Thyroid gland (tissue), 4 donors: ENCODE results near the gene VAMP5. TPM values are rescaled to one million over a fixed set of nuclear protein-coding genes. Genes with fewer than 3 reads are reported as not detected.
A peak's percentile ranks its signal among the peaks of the same experiment; 100 is the strongest.
"Not testable (repeated sequence)": the region's sequence is repeated elsewhere in the genome, so short reads cannot be mapped to it uniquely, and the experiment has no call there.

Experiments used
- DNase-seq, 2 donors: peaks; one replicate each; pipeline ENCODE4 v3.0.0-alpha.2; 2019
- H3K27ac ChIP-seq, 3 donors: fragments of 200-600 bp; sonication (generic); 1 replicate in 2 of 3; 2 replicates in 1 of 3; pipeline ENCODE4 v1.5.1; 2016 to 2019; ENCODE audit warnings: mild to moderate bottlenecking in 1 of 3, moderate library complexity in 1 of 3
- H3K27me3 ChIP-seq: fragments of 200-600 bp; sonication (generic); one replicate; pipeline ENCODE4 v1.5.1; 2019
- H3K36me3 ChIP-seq, 2 donors: fragments of 200-600 bp; sonication (generic); one replicate each; pipeline ENCODE4 v1.5.1; 2016 to 2019
- H3K4me1 ChIP-seq, 2 donors: fragments of 200-600 bp; sonication (generic); one replicate each; pipeline ENCODE4 v1.5.1; 2017 to 2019
- H3K4me3 ChIP-seq, 3 donors: fragments of 200-600 bp; sonication (generic); replicated peaks in 1 of 3; 1 replicate in 2 of 3; 2 replicates in 1 of 3; pipeline ENCODE4 v1.5.1; 2016; ENCODE audit warnings: mild to moderate bottlenecking in 1 of 3
- H3K9me3 ChIP-seq: fragments of 200-600 bp; sonication (generic); one replicate; pipeline ENCODE4 v1.5.1; 2017
- CTCF ChIP-seq, 6 experiments: fragments of 200-600 bp in 3 of 6; fragments of 450-650 bp in 3 of 6; sonication (generic) in 3 of 6; IDR thresholded peaks; one replicate each; pipeline ENCODE4 v1.5.1; 2016 to 2019; ENCODE audit warnings: antibody characterized with exemption in 6 of 6, mild to moderate bottlenecking in 2 of 6, inconsistent platforms in 1 of 6, moderate library complexity in 1 of 6
- POLR2A ChIP-seq, 2 donors: fragments of 450-650 bp; IDR thresholded peaks; one replicate each; pipeline ENCODE4 v1.6.1; 2017; ENCODE audit warnings: antibody characterized with exemption in 2 of 2, mild to moderate bottlenecking in 2 of 2, moderate library complexity in 1 of 2
- WGBS, 2 donors: methylation state at CpG; one replicate each; pipeline ENCODE4 v1.1.5; 2017; 5-methylcytosine and 5-hydroxymethylcytosine counted together
- intact Hi-C: fragments of 100-400 bp; cut with DNase I; formaldehyde crosslinking; loops from one replicate; pipeline ENCODE4 v1.15.1; 2023
- total RNA-seq, 4 donors: library from RNA; depleted of rRNA; stranded (reverse); fragments of >200 nt; gene quantifications; one replicate each; pipeline ENCODE4 v1.2.3, GENCODE V29; 2016

The VAMP5 gene
- total RNA-seq, 4 donors from 2014 or later = 13.6 to 41.3 (median 20.7) TPM

GRCh38 chr2:85541753-85542457 is 42.3 kb upstream of the VAMP5 start:
- intact Hi-C loops = loop anchor here (10.0 kb wide), 1 partner anchor 217 kb away; the partner anchor contains the start of gene TGOLN2
- H3K27me3 ChIP-seq = no peaks in the 10 kb centered on the region
- no peaks in the 10 kb centered on the region for H3K9me3 ChIP-seq
- WGBS, 2 donors = 45 to 52% methylated on average over 5 of the region's 5 CpGs
- H3K27ac ChIP-seq = peak overlapping the region; percentile 97 to 100 (median 98)
- TF ChIP-seq POLR2A (IDR thresholded peaks at IDR 0.05) (no peak), CTCF (IDR thresholded peaks at IDR 0.05) (no peak)
- H3K4me3 ChIP-seq = peak overlapping the region in 1 of 3 donors; percentile 94
- DNase-seq = peak; percentile 23 to 39
- H3K4me1 ChIP-seq = peaks cover 31 to 35% of the 10 kb centered on the region in 2 donors
- H3K36me3 ChIP-seq = peaks cover 54 to 60% of the 10 kb centered on the region in 2 donors

GRCh38 chr2:85542777-85543176 is 41.5 kb upstream of the VAMP5 start:
- peaks cover 25 to 28% of the 10 kb centered on the region in 2 donors for H3K4me1 ChIP-seq
- 85 to 88% methylated on average over 4 of the region's 4 CpGs for WGBS, 2 donors

GRCh38 chr2:85544254-85544691 is 40.0 kb upstream of the VAMP5 start:
- H3K4me3 ChIP-seq, DNase-seq, H3K9me3 ChIP-seq, H3K27me3 ChIP-seq: not testable (repeated sequence)
- Histone ChIP-seq H3K36me3 (peaks cover 54 to 60% of the 10 kb centered on the region in 2 donors), H3K27ac (peak overlapping the region in 1 of 3 donors; percentile 41), H3K4me1 (peaks cover 25 to 28% of the 10 kb centered on the region in 2 donors)
- WGBS, 2 donors = 83 to 93% methylated on average over 3 of the region's 3 CpGs
- intact Hi-C loops = loop anchor here (10.0 kb wide), 1 partner anchor 219 kb away; the partner anchor contains the start of gene TGOLN2

More at GRCh38 chr2:85542777-85543176, 41.5 kb upstream of the VAMP5 start:
- H3K27me3 ChIP-seq = no peaks in the 10 kb centered on the region
- intact Hi-C loops = loop anchor here (10.0 kb wide), 1 partner anchor 218 kb away; the partner anchor contains the start of gene TGOLN2
- H3K4me3 ChIP-seq = no peak overlapping the region
- no peak for TF ChIP-seq POLR2A (IDR thresholded peaks at IDR 0.05)
- no peak for TF ChIP-seq CTCF (IDR thresholded peaks at IDR 0.05)
- peaks cover 54 to 60% of the 10 kb centered on the region in 2 donors for H3K36me3 ChIP-seq
- peak overlapping the region in 2 of 3 donors; percentile 28 to 100 for H3K27ac ChIP-seq
- no peak for DNase-seq
- no peaks in the 10 kb centered on the region for H3K9me3 ChIP-seq

GRCh38 chr2:85544915-85545779 is 39.1 kb upstream of the VAMP5 start:
- WGBS, 2 donors = 91 to 97% methylated on average over 5 of the region's 5 CpGs
- H3K27me3 ChIP-seq, H3K4me3 ChIP-seq, H3K9me3 ChIP-seq, DNase-seq: not testable (repeated sequence)
- intact Hi-C loops = loop anchor here (5.0 to 10.0 kb wide), 2 partner anchors 113 to 220 kb away; partner anchors contain the start of gene TGOLN2
- H3K36me3 ChIP-seq = peaks cover 56 to 58% of the 10 kb centered on the region in 2 donors
- peak overlapping the region in 1 of 3 donors; percentile 41 for H3K27ac ChIP-seq
- H3K4me1 ChIP-seq = peaks cover 25 to 28% of the 10 kb centered on the region in 2 donors

- no peak for DNase-seq
- H3K27ac ChIP-seq = no peak overlapping the region
- intact Hi-C loops = loop anchor here (5.0 to 10.0 kb wide), 2 partner anchors 114 to 221 kb away; partner anchors contain the start of gene TGOLN2
- H3K4me1 ChIP-seq = peaks cover 25 to 27% of the 10 kb centered on the region in 2 donors
- H3K36me3 ChIP-seq = peaks cover 63 to 64% of the 10 kb centered on the region in 2 donors
- no peaks in the 10 kb centered on the region for H3K9me3 ChIP-seq
- 84 to 95% methylated on average over 5 of the region's 5 CpGs for WGBS, 2 donors
- H3K4me3 ChIP-seq = no peak overlapping the region
- no peak for TF ChIP-seq CTCF (IDR thresholded peaks at IDR 0.05)
- TF ChIP-seq POLR2A (IDR thresholded peaks at IDR 0.05) = no peak
- no peaks in the 10 kb centered on the region for H3K27me3 ChIP-seq
These were observed 38.4 kb upstream of the VAMP5 start for GRCh38 chr2:85545780-85546240.
